ENCODE data around the gene FGD4.

FGD4 gene

GRCh38 chr12:32399370-32400113, at the start of gene FGD4:
Gene FGD4, plus strand, starts transcription at chr12:32399558.
- in situ Hi-C loops (cut with HindIII; ENCODE audit: low sequenced_read_pairs), result no loop called here

DNA sequence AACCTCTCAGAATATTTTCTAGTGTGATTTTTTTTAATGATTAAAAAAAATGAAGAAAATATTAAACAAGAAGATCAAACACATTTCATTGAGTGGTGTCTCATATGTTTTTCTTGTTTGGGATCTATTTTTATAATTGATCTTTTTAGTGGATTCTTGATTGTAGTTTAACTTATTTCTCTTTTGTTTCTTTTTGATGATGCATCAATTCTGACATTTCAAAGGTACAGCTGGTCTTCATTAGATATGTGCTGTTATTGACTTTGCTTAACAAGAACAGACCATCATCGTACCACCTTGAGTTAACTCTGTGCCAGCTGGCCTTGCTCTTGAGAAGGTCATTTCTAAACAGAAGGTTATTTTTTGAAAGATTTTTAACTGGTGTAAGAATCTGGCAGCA, 45.8 kb upstream of the FGD4 start:
- in situ Hi-C loops (cut with HindIII; ENCODE audit: low sequenced_read_pairs), result no loop called here

DNA sequence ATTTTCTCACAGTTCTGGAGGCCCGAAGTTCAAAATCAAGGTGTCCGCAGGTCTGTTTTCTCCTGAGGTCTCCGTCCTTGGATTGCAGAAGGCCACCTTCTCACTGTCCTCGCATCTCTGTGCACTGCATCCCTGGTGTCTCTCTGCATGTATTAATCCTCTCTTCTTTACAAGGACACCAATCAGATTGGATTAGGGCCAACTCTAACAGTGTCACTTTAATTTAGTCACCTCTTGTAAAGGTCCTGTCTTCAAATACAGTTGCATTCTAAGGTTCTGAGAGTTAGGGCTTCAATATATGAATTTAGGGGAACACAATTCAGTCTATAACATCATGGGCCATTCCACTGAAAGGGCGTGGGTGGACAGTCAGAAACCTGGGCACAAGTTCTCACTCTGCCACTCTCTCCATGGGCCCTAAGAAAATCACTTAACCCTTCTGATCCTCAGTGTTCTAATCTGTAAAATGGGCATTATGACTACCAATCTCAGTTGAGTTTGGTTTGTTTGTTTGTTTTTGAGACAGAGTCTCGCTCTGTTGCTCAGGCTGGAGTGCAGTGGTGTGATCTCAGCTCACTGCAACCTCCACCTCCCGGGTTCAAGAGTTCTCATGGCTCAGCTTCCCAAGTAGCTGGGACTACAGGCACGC, 41.6 kb upstream of the FGD4 start:
- in situ Hi-C loops (cut with HindIII; ENCODE audit: low sequenced_read_pairs), result no loop called here

DNA sequence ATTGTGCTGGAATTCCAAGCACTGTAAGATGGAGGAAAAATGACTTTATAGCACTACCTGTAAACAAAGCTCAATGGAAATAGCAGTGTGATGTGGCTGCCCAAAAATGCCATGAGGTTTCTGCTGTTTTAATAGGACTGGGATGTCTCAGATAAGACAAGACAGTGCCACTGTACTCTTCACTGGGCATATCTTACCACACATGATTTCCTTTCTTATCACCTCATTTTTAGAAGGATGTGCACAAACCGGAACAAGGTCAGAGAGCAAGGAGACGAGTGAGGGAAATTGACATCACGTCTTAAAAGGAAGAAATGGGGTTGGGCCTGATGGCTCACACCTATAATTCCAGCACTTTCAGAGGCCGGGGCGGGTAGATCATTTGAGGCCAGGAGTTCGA, 38.4 kb upstream of the FGD4 start:
- in situ Hi-C loops (cut with HindIII; ENCODE audit: low sequenced_read_pairs), result no loop called here

- in situ Hi-C loops (cut with HindIII; ENCODE audit: low sequenced_read_pairs), result no loop called here
Measured at GRCh38 chr12:32362892-32363291, 36.5 kb upstream of the FGD4 start.

GRCh38 chr12:32365473-32366064, 33.8 kb upstream of the FGD4 start:
- in situ Hi-C loops (cut with HindIII; ENCODE audit: low sequenced_read_pairs), result no loop called here

- in situ Hi-C loops (cut with HindIII; ENCODE audit: low sequenced_read_pairs), result no loop called here
Measured at GRCh38 chr12:32366714-32367113, 32.6 kb upstream of the FGD4 start.

GRCh38 chr12:32367381-32367780, 32.0 kb upstream of the FGD4 start:
- in situ Hi-C loops (cut with HindIII; ENCODE audit: low sequenced_read_pairs), result no loop called here

DNA sequence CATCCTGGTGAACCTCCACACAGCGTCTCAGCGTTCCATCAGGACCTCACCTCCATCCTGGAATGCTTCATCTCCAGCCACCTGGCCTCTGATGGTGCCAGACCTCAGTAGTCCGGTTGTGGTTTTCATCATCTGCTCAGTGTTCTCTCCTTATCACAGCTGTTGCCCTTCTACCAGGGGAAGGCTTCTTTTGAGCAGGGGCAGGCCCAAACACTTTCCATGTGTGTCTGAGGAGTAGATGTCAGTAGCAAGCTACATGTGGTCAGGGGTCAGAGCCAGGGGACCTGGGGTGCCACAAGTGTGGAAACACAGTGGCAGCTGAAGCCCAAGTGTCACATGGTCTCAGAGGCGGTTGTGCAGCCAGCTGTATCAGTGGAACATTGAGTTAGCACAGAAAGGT, 30.2 kb upstream of the FGD4 start:
- in situ Hi-C loops (cut with HindIII; ENCODE audit: low sequenced_read_pairs), result no loop called here

- in situ Hi-C loops (cut with HindIII; ENCODE audit: low sequenced_read_pairs), result no loop called here
Measured at GRCh38 chr12:32377344-32378055, 21.9 kb upstream of the FGD4 start.

- in situ Hi-C loops (cut with HindIII; ENCODE audit: low sequenced_read_pairs), result no loop called here
Measured at GRCh38 chr12:32379213-32379612, 20.1 kb upstream of the FGD4 start.

DNA sequence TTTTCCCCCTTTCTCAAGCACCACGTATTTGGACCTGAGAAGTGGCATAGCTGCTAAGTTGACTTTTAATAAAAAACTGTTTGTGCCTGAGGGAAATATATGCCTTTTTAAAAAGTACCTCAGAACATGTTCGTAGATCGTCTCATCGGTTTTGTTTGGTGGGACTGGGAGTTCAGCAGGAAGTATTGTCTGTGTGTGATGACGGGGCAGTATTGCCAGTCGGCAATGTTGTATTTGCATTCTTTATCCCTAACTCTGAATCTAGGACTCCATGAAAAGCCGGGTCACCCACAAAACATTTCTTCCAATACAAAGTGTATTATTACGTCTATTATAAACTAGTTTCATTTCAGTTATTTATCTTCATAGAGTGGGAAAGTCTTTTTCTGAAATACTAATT, 19.7 kb upstream of the FGD4 start:
- in situ Hi-C loops (cut with HindIII; ENCODE audit: low sequenced_read_pairs), result no loop called here

DNA sequence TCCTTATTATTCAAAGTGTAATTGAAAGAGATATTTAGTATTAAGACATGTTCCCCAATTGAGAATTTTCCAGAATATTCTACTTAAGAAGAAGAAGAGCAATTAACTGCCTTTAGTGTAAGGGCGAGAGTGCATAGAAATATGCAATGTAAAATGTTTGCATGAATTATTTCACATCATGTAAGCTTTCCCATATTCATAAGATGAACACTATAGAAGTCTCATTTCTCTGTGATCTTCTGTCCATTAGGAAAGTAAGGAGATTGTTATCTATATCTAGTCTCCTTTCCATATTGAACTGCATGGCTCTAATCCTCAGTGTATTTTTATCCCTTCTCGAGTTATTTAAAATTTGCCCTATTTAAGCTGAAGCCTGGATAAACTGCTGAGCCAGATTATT, 17.1 kb upstream of the FGD4 start:
- in situ Hi-C loops (cut with HindIII; ENCODE audit: low sequenced_read_pairs), result no loop called here

DNA sequence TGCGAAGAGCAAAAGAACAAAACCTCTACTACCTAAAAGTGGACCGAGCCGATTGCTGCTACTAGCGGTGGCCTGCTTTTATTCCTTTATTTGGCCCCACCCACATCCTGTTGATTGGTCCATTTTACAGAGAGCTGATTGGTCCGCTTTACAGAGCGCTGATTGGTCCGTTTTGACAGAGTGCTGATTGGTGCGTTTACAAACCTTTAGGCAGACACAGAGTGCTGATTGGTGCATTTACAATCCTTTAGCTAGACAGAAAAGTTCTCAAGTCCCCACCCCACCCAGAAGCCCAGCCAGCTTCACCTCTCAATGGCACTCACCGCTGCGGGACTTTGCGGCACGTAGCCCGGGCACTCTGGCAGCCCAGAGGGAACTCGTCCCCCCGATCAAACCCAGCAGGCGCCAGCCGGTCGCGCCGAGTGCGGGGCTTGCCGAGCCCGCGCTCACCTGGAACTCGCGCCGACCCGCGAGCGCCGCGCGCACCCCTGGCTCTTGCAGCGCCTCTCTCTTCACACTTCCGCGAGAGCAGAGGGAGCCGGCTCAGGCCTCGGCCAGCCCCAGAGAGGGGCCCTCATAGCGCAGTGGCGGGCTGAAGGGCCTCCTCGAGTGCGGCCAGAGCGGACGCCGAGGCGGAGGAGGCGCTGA, 8.7 kb upstream of the FGD4 start:
- in situ Hi-C loops (cut with HindIII; ENCODE audit: low sequenced_read_pairs), result no loop called here

GRCh38 chr12:32395026-32395425, 4.3 kb upstream of the FGD4 start:
- in situ Hi-C loops (cut with HindIII; ENCODE audit: low sequenced_read_pairs), result no loop called here

GRCh38 chr12:32397696-32398095, 1.7 kb upstream of the FGD4 start:
- in situ Hi-C loops (cut with HindIII; ENCODE audit: low sequenced_read_pairs), result no loop called here

DNA sequence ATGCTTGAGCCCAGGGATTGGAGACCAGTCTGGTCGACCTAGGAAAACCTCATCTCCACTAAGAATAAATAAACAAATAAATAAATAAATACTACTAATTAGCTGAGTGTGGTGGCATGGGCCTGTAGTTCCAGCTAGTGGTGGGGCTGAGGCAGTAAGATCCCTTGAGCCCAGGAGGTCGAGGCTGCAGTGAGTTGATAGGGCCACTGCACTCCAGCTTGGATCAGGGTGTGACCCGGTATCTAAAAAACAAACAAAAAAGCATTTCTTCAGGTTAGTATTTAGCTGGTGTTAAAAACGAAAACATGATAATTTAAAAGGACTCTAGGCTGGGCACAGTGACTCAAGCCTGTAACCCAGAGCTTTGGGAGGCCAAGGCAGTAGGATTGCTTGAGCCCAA, 1.2 kb upstream of the FGD4 start:
- in situ Hi-C loops (cut with HindIII; ENCODE audit: low sequenced_read_pairs), result no loop called here

GRCh38 chr12:32398816-32399369, 465 bp upstream of the FGD4 start:
- in situ Hi-C loops (cut with HindIII; ENCODE audit: low sequenced_read_pairs), result no loop called here

DNA sequence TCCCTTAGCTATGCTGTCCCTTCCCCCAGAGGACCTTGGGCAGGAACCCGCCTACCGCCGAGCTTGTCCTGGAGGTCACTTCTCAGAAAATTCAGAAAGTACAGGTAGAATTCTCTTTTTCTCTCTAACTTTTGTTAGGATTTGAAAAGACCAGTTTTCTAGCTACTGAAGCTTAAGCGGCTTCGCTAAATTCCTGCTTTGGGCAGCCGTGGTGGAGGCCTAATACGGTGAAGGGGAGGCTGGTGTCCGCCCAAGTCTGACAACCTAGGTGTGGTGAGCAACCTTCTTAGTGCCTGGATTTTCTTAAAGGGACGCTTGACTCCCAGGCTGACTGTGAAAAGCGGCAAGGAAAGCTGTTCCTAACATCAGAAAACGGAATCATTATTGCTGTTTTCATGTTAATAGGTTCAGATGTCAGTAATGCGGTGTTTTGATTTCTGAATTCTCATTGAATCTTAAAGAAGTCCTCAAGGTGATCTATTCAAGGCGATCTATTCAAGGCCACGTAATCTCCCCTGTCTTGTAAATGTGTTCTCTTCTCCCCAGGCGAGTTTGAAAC, 835 bp downstream of the FGD4 start:
- in situ Hi-C loops (cut with HindIII; ENCODE audit: low sequenced_read_pairs), result no loop called here

DNA sequence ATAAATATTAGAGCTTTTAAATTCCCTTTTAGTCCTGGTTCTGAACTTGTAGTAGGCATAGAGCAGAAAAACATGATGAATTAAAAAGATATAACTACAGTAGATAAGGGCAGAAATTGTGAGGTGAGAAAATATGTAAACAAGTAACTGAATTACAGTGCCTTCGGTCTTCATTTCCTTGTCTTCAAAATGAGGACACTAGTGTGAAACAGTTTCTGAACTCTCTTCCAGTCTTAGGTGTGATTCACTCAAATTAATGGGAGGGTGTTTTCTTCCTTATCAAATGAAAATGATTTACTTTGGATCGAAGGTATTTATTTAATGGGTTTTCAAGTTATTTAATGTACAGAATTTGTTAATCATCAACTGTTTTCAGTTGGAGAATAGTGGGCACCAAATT, 1.5 kb downstream of the FGD4 start:
- in situ Hi-C loops (cut with HindIII; ENCODE audit: low sequenced_read_pairs), result no loop called here

- in situ Hi-C loops (cut with HindIII; ENCODE audit: low sequenced_read_pairs), result no loop called here
Measured at GRCh38 chr12:32402170-32402569, 2.8 kb downstream of the FGD4 start.

All from DLD1 (cell line).